Putamen (tissue), 1 donor: ENCODE data around the gene OFD1.
"Not testable (repeated sequence)": the region's sequence is repeated elsewhere in the genome, so short reads cannot be mapped to it uniquely, and the experiment has no call there.

ENCODE experiments used
- DNase-seq: peaks from one replicate; pipeline ENCODE4 v3.0.0-alpha.2; 2016; ENCODE audit warnings: low spot score

Gene OFD1

DNA sequence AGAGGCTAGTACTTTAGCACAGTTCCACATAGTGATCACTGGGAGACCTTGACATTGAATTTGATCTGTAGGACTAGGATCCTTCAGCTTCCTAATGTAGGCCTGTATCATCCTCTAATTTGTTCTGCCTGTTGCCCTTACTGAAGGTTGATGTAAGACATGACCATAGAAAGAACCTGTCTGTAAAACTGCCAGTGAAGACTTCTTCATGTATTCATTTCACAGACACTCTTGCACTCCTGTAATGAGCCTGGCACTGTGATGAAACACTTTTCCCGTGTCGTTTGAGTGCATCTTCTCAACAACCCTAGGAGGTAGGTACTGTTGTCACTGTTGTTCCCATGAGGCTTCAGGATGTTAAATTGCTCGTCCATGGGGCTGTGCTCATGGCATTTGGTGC is 31.0 kb upstream of the OFD1 start:
- DNase-seq, result no peak

- no peak for DNase-seq
Measured at GRCh38 chrX:13711141-13711540, 23.4 kb upstream of the OFD1 start.

- DNase-seq, result no peak
Measured at GRCh38 chrX:13716455-13716854, 18.1 kb upstream of the OFD1 start.

DNA sequence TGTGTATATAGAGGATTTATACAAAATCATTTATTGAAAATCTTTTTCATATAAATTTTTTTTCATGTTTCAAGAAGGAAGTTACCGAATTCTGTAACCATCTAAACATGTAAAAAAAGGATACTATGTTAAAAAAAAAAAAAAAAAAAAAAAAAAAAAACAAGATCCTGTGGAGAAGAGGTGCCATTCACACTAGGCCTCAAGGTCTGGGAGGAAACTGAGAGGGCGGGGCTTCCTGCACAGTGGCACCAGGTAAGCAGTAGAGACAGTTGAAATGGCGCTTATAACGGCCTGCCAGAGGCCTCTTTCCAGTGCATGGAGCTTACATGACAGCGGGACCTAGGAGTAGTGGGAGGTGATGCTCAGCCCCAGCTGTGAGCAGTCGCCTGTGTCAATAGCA is 17.6 kb upstream of the OFD1 start:
- no peak for DNase-seq

- DNase-seq, result peak; percentile 18
Measured at GRCh38 chrX:13717700-13718472, 16.7 kb upstream of the OFD1 start.

DNA sequence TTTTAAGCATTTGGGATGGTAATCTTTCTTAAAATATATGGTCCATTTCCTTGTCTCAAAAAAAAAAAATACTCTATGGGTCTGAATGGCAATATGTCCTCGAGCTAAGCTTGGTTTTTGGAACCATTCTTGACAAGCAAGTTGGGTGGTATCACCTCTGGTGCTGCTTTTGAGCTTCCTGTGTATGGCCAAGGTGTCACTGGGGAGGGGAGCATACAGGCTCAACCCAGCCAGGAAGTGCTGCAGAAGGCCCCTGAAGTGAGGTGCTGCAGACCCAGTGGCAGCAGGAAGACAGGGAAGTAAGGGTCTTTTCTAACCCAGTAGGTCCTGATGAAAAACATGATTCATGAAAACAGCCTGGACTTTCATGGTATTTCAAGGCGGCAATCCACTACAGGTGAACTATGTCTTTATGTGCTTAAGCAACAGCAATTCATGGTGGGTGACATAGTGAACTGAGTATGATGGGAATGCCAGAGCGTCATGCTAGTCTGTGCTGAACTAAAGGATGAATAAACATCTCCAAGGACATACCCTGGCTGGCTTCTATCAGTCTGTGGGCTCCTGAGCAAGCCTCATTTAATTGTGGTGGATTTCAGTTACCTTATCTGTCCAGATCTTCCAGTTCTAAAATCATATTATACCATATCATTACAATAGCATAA is 15.2 kb upstream of the OFD1 start:
- no peak for DNase-seq

DNA sequence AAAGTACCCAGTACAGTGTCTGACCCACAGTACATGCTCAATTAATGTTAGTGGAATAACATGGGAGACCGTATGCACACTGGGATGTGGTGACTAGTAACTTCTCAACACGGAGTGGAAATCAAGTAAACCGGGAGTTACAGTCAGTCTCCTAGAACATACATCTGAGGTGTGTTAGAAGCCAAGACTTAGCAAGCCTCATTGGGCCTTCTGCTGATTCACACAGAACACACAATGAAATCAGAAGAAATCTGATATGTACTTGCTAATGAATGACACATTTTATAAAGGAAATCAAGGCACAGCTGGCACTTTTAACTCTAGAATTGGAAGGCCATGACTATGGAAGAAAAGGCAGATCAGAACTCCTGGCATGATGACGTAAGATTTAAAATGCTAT is 13.2 kb upstream of the OFD1 start:
- DNase-seq, result no peak

DNA sequence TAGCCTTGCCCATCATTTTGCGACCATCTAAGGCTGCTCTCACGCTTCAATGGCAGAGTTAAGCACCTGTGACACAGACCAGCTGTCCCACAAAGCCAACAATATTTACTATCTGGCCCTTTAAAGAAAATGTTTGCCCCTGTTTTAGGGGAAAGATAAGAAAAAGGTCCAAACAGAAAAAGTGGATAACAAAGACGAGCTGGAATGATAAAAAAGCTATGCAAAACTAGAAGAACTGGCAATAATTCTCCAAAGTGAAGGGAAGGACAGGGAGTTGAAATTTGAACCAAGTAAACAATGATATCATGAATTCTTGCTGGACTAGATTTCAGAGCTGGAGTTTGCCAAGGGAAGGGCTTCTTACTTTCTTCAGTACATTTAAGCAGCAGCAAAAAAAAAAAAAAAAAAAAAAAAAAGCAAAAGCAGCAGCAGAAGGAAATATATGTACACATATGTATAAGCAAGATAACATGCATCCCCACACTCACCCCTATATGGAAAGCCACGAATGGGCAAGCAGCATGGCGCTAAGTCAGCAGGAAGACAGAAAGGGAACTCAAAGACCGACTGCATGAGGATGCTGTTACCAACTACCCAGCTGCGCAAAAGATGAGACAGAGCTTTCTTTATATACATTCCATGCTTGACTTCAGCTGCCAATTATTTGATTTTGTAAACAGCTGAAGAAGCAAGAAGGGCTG is 12.6 kb upstream of the OFD1 start:
- peak; percentile 7 for DNase-seq

GRCh38 chrX:13724878-13725277 is 9.7 kb upstream of the OFD1 start:
- DNase-seq, result not testable (repeated sequence)

- not testable (repeated sequence) for DNase-seq
Measured at GRCh38 chrX:13726583-13726982, 8.0 kb upstream of the OFD1 start.

- not testable (repeated sequence) for DNase-seq
Measured at GRCh38 chrX:13730523-13730922, 4.0 kb upstream of the OFD1 start.

- no peak for DNase-seq
Measured at GRCh38 chrX:13732246-13733067, 2.1 kb upstream of the OFD1 start.

DNA sequence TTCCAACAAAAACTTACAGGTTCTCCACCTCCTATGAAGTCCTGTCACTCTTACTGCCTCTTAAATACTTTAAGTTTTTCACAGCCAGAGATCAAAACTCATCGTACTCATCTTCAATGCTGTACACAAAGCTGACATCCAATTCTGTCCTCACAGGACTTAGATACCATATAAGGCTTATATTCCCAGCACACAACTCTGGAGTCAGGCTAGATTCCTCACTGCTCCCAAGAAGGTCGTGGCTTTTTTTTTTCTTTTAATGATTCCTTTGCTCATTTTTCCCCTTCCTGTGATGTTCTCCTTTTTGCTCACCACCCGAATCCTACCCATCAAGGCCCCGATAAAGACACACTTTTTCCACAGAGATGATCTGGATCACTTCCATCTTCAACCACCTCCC is 1.0 kb upstream of the OFD1 start:
- no peak for DNase-seq

- DNase-seq, result no peak
Measured at GRCh38 chrX:13741695-13742094, 7.1 kb downstream of the OFD1 start.

DNA sequence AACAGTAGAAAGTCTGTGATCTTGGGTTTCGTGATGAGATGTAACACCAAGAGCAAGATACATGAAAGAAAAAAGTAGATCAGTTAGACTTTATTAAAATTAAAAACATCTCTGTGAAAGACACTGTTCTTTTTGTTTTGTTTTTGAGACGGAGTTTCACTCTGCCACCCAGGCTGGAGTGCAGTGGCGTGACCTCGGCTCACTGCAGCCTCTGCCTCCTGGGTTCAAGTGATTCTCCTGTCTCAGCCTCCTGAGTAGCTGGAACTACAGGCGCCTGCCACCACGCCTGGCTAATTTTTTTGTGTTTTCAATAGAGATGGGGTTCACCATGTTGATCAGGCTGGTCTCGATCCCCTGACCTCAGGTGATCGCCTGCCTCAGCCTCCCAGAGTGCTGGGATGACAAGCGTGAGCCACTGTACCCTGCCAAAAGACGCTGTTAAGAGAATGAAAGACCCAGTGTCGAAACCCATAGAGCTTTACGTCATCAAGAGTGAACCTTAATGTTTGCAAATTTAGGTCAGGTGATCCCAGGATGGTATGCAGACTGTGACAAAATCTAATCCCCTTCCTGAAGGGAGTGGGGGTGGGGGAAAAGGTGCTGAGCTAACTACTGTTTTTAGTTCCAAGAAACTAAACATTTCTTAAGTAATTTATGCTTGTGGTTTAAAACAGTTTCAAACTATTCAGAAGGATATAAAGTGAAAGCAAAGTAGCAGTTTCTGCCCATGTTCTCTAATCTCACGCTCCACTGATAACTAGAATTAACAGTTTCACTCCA is 8.0 kb downstream of the OFD1 start:
- DNase-seq, result no peak

DNA sequence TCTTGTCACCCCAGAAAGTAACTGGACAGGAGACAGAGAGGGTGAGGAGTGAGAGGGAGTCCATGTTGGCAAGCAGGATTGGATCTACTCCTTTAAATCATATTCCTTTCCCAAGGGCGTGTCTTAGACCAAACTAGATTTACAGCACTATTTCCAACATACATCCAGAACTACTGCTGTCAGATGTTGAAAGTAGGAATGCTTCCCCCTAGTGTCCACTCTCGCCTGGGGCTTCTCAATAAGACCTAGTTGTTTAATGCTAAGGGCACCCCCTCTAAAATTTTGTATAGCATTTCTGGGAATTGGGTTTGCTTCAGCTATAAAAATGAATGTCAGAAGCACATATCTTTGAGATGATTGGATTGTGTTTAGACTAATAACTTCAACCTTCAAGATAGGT is 13.3 kb downstream of the OFD1 start:
- no peak for DNase-seq

DNA sequence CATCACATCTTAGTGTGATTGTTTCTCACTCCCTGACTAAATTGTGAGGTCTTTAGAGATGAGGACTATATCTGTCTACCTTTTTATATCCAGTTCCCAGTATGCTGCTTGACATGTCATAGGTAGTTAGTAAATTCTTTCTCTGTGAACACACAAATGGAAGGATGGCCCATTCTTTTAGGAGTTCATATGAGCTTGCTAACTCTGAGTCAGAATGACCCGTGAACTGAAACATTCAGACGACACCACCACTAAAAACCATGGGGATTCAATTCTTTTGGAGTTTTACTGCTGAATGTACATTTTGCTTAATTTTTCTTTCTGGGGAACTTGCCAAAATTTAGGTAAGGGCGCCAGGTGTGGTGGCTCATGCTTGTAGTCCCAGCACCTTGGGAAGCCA is 13.9 kb downstream of the OFD1 start:
- DNase-seq, result no peak

GRCh38 chrX:13750204-13750603 is 15.7 kb downstream of the OFD1 start:
- no peak for DNase-seq

- no peak for DNase-seq
Measured at GRCh38 chrX:13750812-13751211, 16.3 kb downstream of the OFD1 start.

GRCh38 chrX:13752141-13752540 is 17.6 kb downstream of the OFD1 start:
- no peak for DNase-seq

DNA sequence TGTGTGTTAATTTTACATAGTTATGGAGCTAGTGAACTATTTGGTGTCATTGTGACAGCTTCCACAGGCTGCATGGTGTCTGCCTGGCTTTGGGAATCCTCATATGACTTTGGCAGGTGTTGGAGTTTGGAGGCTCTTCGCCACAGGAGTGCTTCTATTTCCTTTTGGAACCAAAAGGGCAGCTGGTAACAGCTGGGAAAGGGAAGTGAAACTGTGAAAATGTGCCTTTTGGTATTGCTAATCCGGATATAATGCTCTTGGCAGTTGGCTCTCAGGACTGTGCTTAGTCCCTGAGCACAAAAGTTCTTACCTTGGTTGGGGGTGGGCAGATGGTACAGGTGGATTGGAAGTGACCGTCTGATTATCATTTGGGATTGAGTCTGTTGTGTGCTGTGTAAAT is 18.1 kb downstream of the OFD1 start:
- DNase-seq, result no peak

- DNase-seq, result no peak
Measured at GRCh38 chrX:13754765-13755164, 20.2 kb downstream of the OFD1 start.
